HG03159 (cell line): ENCODE measurements around the gene XYLT1.

Experiments
- ATAC-seq: cut with Tn5 transposase; IDR thresholded peaks from one replicate; pipeline ENCODE4 v1.9.1; 2021; ENCODE audit warnings: mild to moderate bottlenecking, moderate library complexity; ENCODE audit not compliant: unreplicated experiment

XYLT1 gene

GRCh38 chr16:17294856-17295255 is 175.9 kb downstream of the XYLT1 start:
- no peak for ATAC-seq

- no peak for ATAC-seq
These were observed 176.8 kb downstream of the XYLT1 start for GRCh38 chr16:17293813-17294558.

GRCh38 chr16:17291289-17291688 is 179.5 kb downstream of the XYLT1 start:
- ATAC-seq = no peak

GRCh38 chr16:17289674-17290635 is 180.8 kb downstream of the XYLT1 start:
- ATAC-seq = no peak

GRCh38 chr16:17289050-17289449 is 181.7 kb downstream of the XYLT1 start:
- no peak for ATAC-seq

- no peak for ATAC-seq
These were observed 183.5 kb downstream of the XYLT1 start for GRCh38 chr16:17287166-17287800.

- no peak for ATAC-seq
These were observed 184.3 kb downstream of the XYLT1 start for GRCh38 chr16:17286443-17286842.

GRCh38 chr16:17283016-17283415 is 187.7 kb downstream of the XYLT1 start:
- no peak for ATAC-seq

- no peak for ATAC-seq
These were observed 188.5 kb downstream of the XYLT1 start for GRCh38 chr16:17282247-17282646.

GRCh38 chr16:17281052-17281451 is 189.7 kb downstream of the XYLT1 start:
- no peak for ATAC-seq

- no peak for ATAC-seq
These were observed 191.8 kb downstream of the XYLT1 start for GRCh38 chr16:17278988-17279387.

GRCh38 chr16:17277981-17278381 is 192.8 kb downstream of the XYLT1 start:
- ATAC-seq = no peak

- no peak for ATAC-seq
These were observed 194.2 kb downstream of the XYLT1 start for GRCh38 chr16:17276610-17277009.

- ATAC-seq = no peak
These were observed 194.7 kb downstream of the XYLT1 start for GRCh38 chr16:17276010-17276530.

- no peak for ATAC-seq
These were observed 195.4 kb downstream of the XYLT1 start for GRCh38 chr16:17275076-17276009.

- ATAC-seq = no peak
These were observed 197.6 kb downstream of the XYLT1 start for GRCh38 chr16:17273142-17273561.

- ATAC-seq = no peak
These were observed 198.0 kb downstream of the XYLT1 start for GRCh38 chr16:17272716-17273115.

GRCh38 chr16:17271687-17272086 is 199.1 kb downstream of the XYLT1 start:
- no peak for ATAC-seq

GRCh38 chr16:17270683-17271109 is 200.1 kb downstream of the XYLT1 start:
- no peak for ATAC-seq

- no peak for ATAC-seq
These were observed 200.6 kb downstream of the XYLT1 start for GRCh38 chr16:17270111-17270510.
